HG02885 (cell line): Measurements from ENCODE around the gene PGF.
"Not testable (repeated sequence)": the region's sequence is repeated elsewhere in the genome, so short reads cannot be mapped to it uniquely, and the experiment has no call there.

Source experiments
- ATAC-seq: cut with Tn5 transposase; IDR thresholded peaks from one replicate; pipeline ENCODE4 v1.9.1; 2021; ENCODE audit warnings: mild to moderate bottlenecking; ENCODE audit not compliant: unreplicated experiment, poor library complexity

PGF gene

DNA sequence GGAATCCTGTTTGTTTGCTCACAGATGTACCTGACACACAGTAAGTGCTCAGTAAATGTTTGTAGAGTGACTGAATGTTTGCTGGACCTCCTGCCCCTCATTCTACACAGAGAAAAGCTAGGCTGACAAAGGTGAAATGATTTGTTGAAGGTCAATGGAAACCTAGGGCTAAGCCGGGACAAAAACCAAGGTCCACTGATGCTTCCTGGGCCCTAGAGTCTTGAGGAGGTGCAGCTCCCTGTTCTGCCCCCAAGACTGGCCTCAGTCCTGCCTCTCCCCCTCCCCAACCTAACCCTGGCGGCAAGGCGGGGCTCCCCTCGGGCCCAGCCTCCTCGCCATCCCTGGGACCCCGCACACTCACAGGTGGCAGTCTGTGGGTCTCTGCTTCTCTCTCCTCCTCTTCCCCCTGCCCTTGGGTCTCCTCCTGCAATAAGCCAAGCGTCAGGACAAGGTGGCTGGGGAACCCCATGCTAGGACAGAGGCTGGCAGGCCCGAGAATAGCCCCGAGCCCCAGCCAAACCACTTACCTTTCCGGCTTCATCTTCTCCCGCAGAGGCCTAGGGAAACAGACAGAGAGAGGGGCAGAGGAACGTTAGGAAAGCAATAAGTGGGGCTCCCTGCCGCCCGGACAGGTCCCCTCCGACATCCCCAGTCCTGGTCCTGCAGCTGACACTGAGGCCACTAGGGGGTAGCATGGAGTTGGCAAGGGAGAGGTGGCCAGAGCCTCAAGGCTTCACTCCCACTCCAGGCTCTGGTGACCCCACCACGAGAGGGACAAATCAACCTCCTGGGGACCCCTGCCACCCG, 9.3 kb downstream of the PGF start:
- no peak for ATAC-seq

DNA sequence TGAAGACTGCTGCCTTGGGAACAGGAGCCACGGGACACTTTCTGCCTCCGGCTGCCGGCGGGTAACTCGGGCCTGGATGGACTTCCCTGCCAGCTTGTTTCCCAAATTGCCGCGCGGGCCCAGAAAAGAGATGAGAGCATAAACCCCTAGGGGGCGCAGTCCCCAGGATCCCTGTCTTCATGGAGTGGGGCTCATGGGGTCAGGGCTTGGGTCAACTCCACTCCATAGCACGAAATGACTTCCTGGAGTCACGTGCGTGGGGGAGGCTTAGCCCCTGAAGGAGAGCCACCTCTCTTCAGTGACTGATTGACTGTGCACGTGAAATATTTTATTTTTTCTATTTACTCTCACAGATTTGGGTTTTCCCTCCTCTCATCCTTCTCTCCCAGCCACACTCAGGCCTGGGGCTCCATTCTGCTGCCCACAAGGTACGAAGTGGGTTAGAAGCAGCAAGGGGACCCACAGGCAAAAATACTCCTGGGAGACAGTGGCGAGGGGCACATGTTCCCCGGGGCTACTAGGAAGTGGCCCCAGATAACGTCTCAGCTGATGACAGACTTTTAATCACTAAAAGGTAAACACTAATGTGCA, 10.0 kb downstream of the PGF start:
- ATAC-seq: no peak

DNA sequence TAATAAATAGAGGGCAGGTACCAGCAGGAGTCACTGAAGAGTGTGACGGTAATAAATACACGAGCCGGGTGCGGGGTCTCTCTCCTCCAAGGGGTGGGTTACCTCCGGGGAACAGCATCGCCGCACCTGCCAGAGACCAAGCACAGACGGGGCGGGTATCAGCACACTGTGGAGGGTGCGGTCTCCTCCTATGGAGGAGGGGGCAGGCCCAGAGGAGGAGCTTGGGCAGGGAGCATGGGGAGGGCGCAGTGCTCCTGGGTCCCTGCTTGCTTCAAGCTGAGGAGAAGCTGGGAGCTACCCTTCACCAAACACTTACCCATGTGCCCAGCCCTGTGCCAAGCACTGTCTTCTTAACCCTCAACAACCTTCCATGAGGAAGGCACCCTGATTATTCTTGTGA, 12.8 kb downstream of the PGF start:
- ATAC-seq: peak; percentile 34

DNA sequence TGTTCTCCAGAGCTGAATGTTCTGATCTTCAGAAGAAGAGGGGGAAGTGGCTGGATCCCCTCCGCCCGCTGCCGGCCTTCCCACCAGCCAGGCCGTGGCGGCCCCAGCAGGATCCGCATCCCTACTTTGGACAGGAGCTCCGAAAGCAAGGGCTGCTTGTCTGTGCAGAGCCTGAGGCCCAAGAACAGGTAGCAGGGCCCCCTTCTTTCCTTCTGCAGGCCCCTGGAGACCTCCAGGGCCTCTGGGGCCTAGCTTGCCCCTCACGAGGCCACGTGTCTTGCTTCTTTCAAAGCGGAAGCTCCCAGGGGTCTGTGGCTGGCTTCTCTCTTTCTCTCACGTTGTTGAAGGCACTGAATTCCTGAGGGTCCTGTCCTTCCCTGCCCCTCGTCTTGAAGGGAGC, 13.2 kb downstream of the PGF start:
- peak; percentile 27 for ATAC-seq

DNA sequence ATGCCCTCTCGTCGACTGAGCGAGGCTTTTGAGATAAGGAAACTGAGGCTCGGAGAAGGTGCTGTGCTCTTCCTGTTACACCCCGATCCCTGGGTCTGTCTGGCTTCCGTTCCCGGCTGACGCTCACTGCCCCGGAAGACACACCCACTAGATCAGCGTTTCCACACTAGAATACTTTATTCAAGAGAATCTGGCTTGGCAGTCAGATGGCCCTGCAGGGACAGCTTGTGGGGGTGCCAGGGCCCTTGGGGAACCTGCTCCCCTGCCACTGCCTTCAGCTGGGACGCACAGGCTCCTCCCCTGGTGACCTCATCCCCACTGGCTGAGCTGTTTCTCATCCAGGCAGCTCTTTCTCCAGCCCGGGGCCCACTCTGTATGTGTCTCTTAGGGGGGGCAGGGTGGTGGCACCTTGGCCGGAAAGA, 13.7 kb downstream of the PGF start:
- ATAC-seq: peak; percentile 61

DNA sequence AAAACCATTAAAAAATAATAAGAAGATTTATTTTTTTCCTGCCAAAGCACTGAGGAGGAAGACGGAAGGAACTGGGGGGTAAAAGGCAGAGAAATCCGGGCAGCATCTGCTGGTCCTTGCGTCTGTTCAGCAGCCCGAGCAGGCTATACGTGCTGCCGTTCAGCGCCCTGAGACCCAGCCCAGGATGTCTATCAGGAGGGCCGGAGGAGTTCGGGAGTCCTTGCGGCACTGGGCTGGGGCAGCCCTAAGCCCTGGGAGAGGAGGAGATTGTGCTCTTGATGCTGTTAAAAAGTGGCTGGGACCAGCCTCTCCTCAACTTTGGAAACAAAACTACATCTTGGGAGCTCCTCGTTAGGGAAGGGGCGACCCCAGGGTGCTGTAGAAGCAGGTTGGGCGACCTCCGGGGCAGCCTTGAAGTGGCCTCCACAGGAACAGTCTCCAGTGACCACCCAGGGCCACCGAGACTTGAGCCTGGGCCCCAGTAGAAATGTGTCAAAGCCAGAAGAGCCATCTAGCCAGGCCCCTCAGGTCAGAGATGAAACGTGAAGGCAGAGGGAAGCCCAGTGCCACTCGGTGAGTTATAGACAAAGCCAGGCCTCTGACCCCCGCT, 14.3 kb downstream of the PGF start:
- no peak for ATAC-seq

DNA sequence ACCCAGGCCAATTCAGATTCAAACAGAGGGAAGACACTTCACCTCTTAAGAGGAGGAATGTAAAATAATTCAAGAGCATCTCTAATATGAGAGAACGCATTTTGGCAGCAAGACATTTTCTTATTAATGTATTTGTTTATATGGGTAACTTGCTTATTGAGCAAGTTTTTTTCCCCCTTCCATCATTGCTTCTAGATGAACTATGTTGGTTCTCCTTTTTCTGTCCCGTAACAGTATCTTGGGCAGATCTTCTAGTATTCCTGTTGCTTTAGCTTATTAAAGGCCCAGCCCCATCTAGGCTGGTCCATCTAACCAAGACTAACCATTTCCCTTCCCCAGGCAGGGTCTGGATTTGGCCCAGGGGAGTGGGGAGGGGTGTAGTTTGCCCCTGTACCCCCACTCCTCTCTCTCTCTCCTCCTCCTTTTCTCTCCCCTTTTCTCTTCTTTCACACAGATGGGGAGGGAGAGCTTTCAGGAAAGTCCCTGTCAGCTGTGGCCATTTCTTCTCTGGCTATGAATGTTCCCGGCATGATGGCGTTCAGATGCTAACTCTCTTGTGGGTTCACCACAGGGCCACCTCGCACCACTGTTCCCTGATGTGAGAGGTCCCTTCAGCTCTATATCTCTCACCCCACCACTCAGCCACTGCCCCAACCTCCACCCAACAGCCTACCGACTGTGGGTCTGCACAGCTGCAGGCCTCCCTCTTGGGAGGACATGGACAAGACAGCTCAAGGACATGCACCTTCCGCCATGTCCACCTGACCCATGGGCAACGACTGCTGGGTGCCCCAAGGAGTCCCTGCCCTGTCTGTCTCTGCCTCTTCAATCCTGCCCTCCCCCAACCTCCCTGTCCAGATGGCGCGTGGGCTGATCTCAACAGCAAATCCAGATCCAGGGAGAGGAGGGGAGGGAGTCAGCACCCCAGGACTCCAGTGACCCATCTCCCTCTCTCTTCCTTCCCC, 16.6 kb downstream of the PGF start:
- no peak for ATAC-seq

DNA sequence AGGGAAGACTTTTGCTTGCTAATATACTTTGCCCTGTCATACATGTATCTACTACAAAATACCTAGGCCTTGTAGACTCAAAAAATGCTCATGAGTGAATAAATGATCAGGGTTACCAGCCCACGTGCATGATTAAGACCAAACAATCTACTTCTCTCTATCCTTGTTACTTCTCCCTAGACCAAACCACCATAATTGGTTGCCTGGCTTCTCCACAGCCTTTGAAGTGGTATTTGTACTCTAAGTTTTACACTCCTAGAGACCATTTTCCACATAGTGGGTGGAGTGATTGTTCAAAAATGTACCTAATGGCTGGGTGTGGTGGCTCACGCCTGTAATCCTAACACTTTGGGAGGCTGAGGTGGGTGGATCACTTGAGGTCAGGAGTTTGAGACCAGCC, 18.2 kb downstream of the PGF start:
- ATAC-seq: no peak

DNA sequence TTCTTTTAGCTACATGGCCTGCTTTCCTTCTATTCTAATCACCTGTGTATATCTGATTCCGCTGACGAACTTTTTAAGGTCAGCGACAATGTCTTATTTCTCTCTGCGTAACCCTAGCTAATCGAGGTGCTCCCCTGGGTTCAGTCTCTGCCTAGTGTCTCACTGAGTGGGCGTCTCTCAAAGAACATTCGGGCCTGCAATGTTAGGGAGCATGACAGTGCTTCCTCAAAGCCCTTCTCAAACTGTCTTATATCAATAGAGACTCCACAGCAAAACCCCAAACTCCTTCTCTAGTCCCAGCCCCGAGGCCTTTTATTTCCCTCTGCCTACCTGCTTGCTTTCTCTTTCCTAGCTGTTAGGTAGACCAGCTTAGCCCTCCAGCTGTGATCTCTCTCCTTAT, 18.7 kb downstream of the PGF start:
- ATAC-seq: no peak

DNA sequence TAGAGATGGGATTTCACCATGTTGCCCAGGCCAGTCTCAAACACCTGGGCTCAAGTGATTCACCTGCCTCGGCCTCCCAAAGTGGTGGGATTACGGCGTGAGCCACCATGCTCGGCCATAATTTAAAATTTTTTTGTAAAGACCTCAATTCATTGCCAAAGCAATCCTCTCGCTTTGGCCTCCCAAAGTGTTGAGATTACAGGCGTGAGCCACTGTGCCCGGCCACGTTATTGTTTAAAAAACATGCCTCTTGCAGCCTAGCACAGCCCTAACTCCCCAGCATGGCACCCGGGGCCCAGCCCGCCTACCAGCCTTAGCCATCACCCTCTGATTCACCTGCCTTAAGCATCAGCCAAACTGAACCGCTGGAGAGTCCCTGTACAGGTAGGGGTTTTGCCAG, 19.2 kb downstream of the PGF start:
- no peak for ATAC-seq

DNA sequence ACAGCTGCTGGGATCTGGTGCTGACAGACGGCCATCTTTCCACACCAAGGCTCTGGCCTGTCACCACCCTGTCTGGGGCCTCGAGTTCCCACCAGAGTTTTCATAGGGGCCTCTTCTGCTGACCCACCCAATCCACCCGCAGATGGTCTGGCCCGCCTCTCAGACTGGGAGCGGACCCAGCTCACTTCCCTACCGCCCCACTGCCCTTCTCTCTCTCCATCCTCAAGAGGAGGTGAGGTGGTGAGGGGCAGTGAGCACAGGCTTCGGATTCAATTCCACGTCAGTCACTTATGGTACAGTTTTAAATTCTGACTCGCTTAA, 20.1 kb downstream of the PGF start:
- no peak for ATAC-seq

DNA sequence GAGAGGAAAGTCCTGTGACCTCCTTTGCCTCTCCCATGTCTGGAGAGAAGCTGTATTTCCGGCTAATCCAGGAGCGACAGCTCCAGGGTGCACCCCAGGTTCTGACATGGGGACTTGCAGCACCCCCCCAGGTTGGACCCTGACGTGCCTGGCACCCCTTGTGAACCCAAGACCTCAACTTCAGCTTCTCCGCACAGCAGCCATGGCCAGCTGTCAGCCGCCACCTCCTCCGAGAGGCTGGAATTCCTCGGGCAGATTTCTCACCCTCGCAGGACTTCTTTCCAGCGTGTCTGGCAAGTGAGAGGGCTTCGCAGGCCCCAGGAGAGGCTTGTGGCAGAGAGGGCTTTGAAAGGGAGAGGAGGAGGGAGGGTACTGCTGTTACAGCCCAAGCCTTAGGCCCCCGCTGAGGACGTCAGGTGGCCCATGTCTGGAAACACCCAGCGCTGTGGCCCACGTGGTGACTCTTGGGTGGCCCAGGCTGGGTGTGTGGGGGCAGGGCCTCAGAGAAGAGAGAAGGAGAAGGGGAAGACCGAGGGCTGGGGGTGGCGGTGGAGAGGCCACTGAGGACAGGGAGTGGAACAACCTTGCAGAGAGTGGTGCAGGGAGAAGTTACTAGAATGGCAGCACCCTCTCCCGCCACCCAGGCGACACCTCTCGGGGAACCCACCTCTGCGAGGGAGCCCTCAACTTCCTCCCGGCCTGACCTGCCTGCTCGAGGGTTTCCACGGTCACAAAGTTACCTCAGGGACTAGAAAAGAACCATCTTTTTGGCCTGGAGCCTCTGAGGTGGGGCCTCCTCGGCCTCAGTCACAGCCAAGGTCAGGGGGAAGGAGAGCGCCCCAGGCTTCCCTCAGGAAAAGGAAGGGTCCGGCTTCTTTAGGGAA, 20.7 kb downstream of the PGF start:
- ATAC-seq: no peak

DNA sequence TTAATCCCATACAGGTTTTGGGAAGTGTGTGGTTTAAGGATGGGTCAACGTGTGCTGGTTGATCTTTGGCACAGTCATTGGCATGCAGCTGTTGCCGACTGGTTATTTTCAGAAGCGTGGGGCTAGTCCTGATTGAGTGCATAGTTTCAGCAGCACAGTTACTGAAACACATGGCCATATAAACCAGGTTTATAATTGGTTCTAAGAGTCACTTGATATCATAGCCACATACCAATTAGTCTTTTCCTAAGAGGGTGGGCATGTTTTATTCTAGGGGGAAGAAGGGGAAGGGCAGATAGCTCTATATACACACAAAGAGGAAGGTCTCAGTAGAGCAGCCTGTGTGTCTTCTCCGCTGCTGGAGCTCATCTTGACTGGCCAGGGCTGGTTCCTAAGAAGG, 21.4 kb downstream of the PGF start:
- no peak for ATAC-seq

DNA sequence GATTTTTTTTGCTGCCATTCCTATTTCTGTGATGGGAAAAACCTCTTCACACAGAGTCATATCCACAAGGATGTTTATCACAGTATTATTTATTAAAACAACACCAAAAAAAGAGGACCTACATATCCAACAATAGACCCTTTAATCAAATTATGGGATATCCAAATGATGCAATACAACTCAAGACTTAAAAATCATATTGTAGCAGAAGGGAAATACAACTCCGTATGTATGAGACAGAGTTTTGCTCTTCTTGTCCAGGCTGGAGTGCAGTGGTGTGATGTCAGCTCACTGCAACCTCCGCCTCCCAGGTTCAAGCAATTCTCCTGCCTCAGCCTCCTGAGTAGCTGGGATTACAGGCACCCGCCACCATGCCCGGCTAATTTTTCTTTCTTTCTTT, 22.5 kb downstream of the PGF start:
- not testable (repeated sequence) for ATAC-seq

DNA sequence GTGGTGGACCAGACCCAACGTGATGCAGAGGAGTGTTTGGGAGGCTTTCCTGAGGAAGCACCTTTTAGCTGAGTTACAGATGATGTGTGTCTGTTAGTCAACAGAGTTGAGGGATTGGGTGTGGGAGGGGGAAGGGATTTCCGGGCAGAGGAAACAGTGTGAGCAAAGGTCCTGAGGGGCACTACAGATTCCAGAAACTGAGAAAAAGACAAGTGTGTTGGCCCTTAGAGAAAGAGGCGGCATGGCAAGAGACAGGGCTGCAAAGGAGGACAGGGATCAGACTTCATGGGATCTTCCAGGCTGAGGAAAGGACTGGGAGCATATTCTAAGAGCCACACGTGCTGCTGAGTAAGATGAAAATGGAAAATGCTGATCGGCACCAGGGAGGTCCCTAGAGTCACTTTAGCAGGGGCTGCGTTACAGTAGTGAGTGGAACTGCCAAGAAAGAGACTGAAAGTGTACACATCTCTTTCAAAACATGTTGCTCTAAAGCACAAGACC, 22.9 kb downstream of the PGF start:
- no peak for ATAC-seq

DNA sequence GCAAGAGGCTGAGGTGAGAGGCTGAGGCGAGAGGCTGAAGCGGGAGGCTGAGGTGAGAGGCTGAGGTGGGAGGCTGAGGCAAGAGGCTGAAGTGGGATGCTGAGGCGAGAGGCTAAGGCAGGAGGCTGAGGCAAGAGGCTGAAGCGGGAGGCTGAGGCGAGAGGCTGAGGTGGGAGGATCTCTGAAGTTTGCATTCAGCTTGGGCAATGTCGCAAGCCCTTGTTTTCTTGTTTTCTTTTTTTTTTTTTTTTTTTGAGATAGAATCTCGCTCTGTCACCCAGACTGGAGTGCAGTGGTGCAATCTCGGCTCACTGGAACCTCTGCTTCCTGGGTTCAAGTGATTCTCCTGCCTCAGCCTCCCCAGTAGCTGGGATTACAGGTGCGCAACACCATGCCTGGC, 23.7 kb downstream of the PGF start:
- ATAC-seq: not testable (repeated sequence)

DNA sequence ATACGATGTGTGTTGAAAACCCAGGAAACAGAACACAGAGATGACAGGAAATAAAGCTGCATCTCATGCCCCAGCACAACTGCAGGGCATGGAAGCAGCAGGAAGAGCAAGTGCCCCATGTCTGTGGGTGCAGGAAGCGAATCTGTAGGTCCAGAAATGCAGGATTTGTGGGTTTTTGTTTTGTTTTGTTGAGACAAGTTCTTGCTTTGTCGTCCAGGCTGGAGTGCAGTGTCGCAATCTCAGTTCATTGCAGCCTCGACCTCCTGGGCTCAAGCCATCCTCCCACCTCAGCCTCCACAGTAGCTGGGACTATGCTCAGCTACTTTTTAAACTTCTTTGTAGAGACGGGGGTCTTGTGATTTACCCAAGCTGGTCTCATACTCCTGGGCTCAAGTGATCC, 26.2 kb downstream of the PGF start:
- no peak for ATAC-seq

DNA sequence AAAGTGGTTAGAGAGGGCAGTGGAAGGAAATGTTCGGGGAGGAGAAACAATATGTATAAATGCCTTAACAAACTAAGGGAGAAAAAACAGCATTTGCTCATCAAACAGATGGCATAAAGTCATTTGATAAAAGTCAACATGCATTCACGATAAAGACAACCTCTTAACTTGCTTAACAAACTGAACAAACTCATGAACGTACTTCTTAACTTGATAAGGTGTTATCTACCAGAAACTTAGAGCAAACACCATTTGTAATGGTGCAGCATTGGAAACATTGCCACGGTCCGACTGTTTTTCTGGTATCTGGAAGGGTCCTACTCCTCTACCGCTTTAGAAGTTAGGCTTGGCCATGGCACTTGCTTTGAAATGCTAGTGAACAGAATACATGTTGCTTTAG, 28.2 kb downstream of the PGF start:
- ATAC-seq: no peak

DNA sequence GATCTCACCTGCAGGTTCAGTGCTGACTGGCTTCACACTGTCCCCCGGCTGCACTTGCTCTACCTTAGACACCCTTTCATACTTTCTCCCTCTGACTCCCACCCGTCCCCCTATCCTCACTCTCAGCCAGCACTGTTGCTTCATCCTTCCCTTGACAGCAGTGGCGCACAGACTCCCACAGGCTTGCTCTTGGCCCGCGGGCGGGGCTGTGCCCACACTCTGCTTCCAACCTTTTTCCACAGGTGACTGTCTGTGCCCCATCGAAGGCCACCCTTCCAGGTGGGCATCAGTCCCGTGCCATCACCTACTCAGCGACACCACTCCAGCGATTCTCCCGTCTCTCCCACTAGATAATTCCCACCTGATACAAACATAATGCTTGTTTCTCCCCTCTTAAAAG, 31.3 kb downstream of the PGF start:
- no peak for ATAC-seq
